Psoas muscle (tissue), 8 donors: ENCODE measurements around the gene KCNQ5. TPM values are rescaled to one million over a fixed set of nuclear protein-coding genes. Genes with fewer than 3 reads are reported as not detected.
"Not testable (repeated sequence)": the region's sequence is repeated elsewhere in the genome, so short reads cannot be mapped to it uniquely, and the experiment has no call there.

Experiments used
- ATAC-seq, 4 donors: fragments of 200-7000 bp; cut with Tn5 transposase; one replicate each; pipeline ENCODE4 v1.9.1; 2020; ENCODE audit warnings: moderate library complexity in 3 of 4, mild to moderate bottlenecking in 2 of 4
- DNase-seq, 2 donors: peaks; one replicate each; pipeline ENCODE4 v3.0.0-alpha.2; 2020
- H3K27ac ChIP-seq: fragments of 200-600 bp; one replicate; pipeline ENCODE4 v1.8.0; 2022
- H3K27me3 ChIP-seq, 3 donors: fragments of 200-600 bp in 1 of 3; one replicate each; pipeline versions ENCODE4 v1.6.1 to v1.8.0; 2013 to 2022; ENCODE audit warnings: low read length in 2 of 3, mild to moderate bottlenecking in 2 of 3, moderate library complexity in 1 of 3; ENCODE audit not compliant: insufficient read depth in 3 of 3
- H3K36me3 ChIP-seq, 2 donors: fragments of 200-600 bp in 1 of 2; one replicate each; pipeline versions ENCODE4 v1.6.1 to v1.8.0; 2013 to 2022; ENCODE audit warnings: low read depth in 1 of 2, mild to moderate bottlenecking in 1 of 2, moderate library complexity in 1 of 2; ENCODE audit not compliant: insufficient read depth in 1 of 2
- H3K4me1 ChIP-seq: fragments of 200-600 bp; one replicate; pipeline ENCODE4 v1.8.0; 2022
- H3K4me3 ChIP-seq: fragments of 200-600 bp; one replicate; pipeline ENCODE4 v1.8.0; 2022; ENCODE audit warnings: mild to moderate bottlenecking
- H3K9me3 ChIP-seq: fragments of 200-600 bp; one replicate; pipeline ENCODE4 v1.8.0; 2022
- CTCF ChIP-seq: fragments of 200-600 bp; IDR thresholded peaks from one replicate; pipeline ENCODE4 v1.8.0; 2022; ENCODE audit warnings: antibody characterized with exemption
- WGBS, 3 donors: extraction: QIAGEN DNeasy Blood & Tissue Kit; methylation state at CpG; one replicate each; pipeline versions ENCODE4 v1.1.6 to v1.1.7; 2013; 5-methylcytosine and 5-hydroxymethylcytosine counted together
- intact Hi-C, 2 donors: fragments of 100-400 bp; cut with DNase I; formaldehyde crosslinking; loops; one replicate each; pipeline versions ENCODE4 v1.11.0 to v1.14.2; 2022
- polyA plus RNA-seq, 3 donors: library from polyadenylated mRNA; stranded (reverse); fragments of 200-250 nt; gene quantifications; one replicate each; pipeline ENCODE4 v1.2.3, GENCODE V29; 2013
- total RNA-seq, 4 donors: library from RNA; stranded (reverse); fragmentation: NEBNext Ultra II Directional in 2 of 4; extraction: Animal tissue kit (Norgen Biotek cat#: 25700) in 2 of 4; gene quantifications; one replicate each; pipeline versions ENCODE4 v1.2.1 to v1.2.4, GENCODE V29; 2021 to 2023
- donor health status: healthy with polysubstance abuse.
- donor health status: DM: no; HTN: no; CAD: no; lungs with moderate emphysema.
- donor health status: Bipolar disorder and iron deficiency.
- donor health status: healthy.
- donor health status: DM: yes; HTN: yes; CAD: no.
- donor health status: DM: no; HTN: no; CAD: no.
- donor health status: DM: no; HTN: no; CAD: no.
- donor health status: DM: yes; HTN: yes; CAD: no.

KCNQ5 gene
- total and polyA plus RNA-seq, 7 donors = 4.4 to 90.7 (median 25.7) TPM

- ATAC-seq (no peak), DNase-seq (no peak)
- Histone ChIP-seq H3K4me1 (no peaks in the 10 kb centered on the region), H3K27ac (no peak overlapping the region), H3K9me3 (no peaks in the 10 kb centered on the region), H3K4me3 (no peak overlapping the region), H3K27me3 (no peaks in the 10 kb centered on the region), H3K36me3 (no peaks in the 10 kb centered on the region)
- 72 to 78% (median 76%) methylated on average over 1 of the region's 1 CpG for WGBS, 3 donors
- intact Hi-C loops = no loop called here
- no peak for TF ChIP-seq CTCF
These were observed 268.4 kb downstream of the KCNQ5 start for GRCh38 chr6:72890233-72890632.

GRCh38 chr6:72890671-72891070, 268.8 kb downstream of the KCNQ5 start:
- Histone ChIP-seq H3K27ac (no peak overlapping the region), H3K27me3 (no peaks in the 10 kb centered on the region)
- intact Hi-C loops = no loop called here

GRCh38 chr6:72892901-72893300, 271.0 kb downstream of the KCNQ5 start:
- Histone ChIP-seq H3K27me3 (no peaks in the 10 kb centered on the region), H3K4me3 (no peak overlapping the region), H3K36me3 (no peaks in the 10 kb centered on the region), H3K9me3 (peaks cover 3% of the 10 kb centered on the region), H3K4me1 (no peaks in the 10 kb centered on the region), H3K27ac (no peak overlapping the region)
- WGBS, 3 donors = 92 to 98% (median 96%) methylated on average over 1 of the region's 1 CpG
- intact Hi-C loops = no loop called here
- TF ChIP-seq CTCF = no peak
- ATAC-seq (no peak), DNase-seq (no peak)

More at GRCh38 chr6:72890671-72891070, 268.8 kb downstream of the KCNQ5 start:
- H3K4me3 ChIP-seq = no peak overlapping the region
- no peaks in the 10 kb centered on the region for H3K9me3 ChIP-seq
- no peak for TF ChIP-seq CTCF
- no peaks in the 10 kb centered on the region for H3K4me1 ChIP-seq
- DNase-seq (no peak), ATAC-seq (no peak)
- H3K36me3 ChIP-seq = no peaks in the 10 kb centered on the region

GRCh38 chr6:72894091-72894490, 272.2 kb downstream of the KCNQ5 start:
- 26 to 32% (median 29%) methylated on average over 2 of the region's 2 CpGs for WGBS, 3 donors
- intact Hi-C loops = no loop called here
- peaks cover 3% of the 10 kb centered on the region for H3K9me3 ChIP-seq
- H3K4me3 ChIP-seq = no peak overlapping the region
- H3K36me3 ChIP-seq = no peaks in the 10 kb centered on the region
- DNase-seq (no peak), ATAC-seq (no peak)
- no peak overlapping the region for H3K27ac ChIP-seq
- no peak for TF ChIP-seq CTCF
- no peaks in the 10 kb centered on the region for H3K4me1 ChIP-seq
- no peaks in the 10 kb centered on the region for H3K27me3 ChIP-seq

GRCh38 chr6:72898313-72898712, 276.4 kb downstream of the KCNQ5 start:
- H3K27ac ChIP-seq, ATAC-seq, H3K36me3 ChIP-seq, H3K9me3 ChIP-seq, DNase-seq, H3K27me3 ChIP-seq, H3K4me1 ChIP-seq, H3K4me3 ChIP-seq, intact Hi-C loops: not testable (repeated sequence)
- 74 to 78% (median 74%) methylated on average over 3 of the region's 3 CpGs for WGBS, 3 donors
